ENCODE results near the gene RPL3. TPM values are rescaled to one million over a fixed set of nuclear protein-coding genes. Genes with fewer than 3 reads are reported as not detected.

Gene RPL3
- total RNA-seq, 1 experiment from 2014 or later = 6,349 TPM

GRCh38 chr22:39290724-39291161 is 28.7 kb downstream of the RPL3 start:
- no peak for DNase-seq (ENCODE audit: low spot score)
- in situ Hi-C loops (cut with HindIII; ENCODE audit: low sequenced_read_pairs) = no loop called here

- no peak for DNase-seq (ENCODE audit: low spot score)
- in situ Hi-C loops (cut with HindIII; ENCODE audit: low sequenced_read_pairs) = no loop called here
Observed at GRCh38 chr22:39289975-39290720, 29.3 kb downstream of the RPL3 start.

GRCh38 chr22:39289533-39289932 is 29.9 kb downstream of the RPL3 start:
- no peak for DNase-seq (ENCODE audit: low spot score)
- in situ Hi-C loops (cut with HindIII; ENCODE audit: low sequenced_read_pairs) = no loop called here

GRCh38 chr22:39288135-39288898 is 31.1 kb downstream of the RPL3 start:
- in situ Hi-C loops (cut with HindIII; ENCODE audit: low sequenced_read_pairs) = no loop called here
- no peak for DNase-seq (ENCODE audit: low spot score)

GRCh38 chr22:39287076-39287725 is 32.2 kb downstream of the RPL3 start:
- in situ Hi-C loops (cut with HindIII; ENCODE audit: low sequenced_read_pairs) = no loop called here

GRCh38 chr22:39284983-39285382 is 34.4 kb downstream of the RPL3 start:
- in situ Hi-C loops (cut with HindIII; ENCODE audit: low sequenced_read_pairs) = no loop called here
- DNase-seq (ENCODE audit: low spot score) = no peak

More at GRCh38 chr22:39287076-39287725, 32.2 kb downstream of the RPL3 start:
- DNase-seq (ENCODE audit: low spot score) = no peak

GRCh38 chr22:39284142-39284980 is 35.1 kb downstream of the RPL3 start:
- in situ Hi-C loops (cut with HindIII; ENCODE audit: low sequenced_read_pairs) = no loop called here
- no peak for DNase-seq (ENCODE audit: low spot score)

GRCh38 chr22:39283322-39284141 is 35.9 kb downstream of the RPL3 start:
- no peak for DNase-seq (ENCODE audit: low spot score)
- in situ Hi-C loops (cut with HindIII; ENCODE audit: low sequenced_read_pairs) = no loop called here

- in situ Hi-C loops (cut with HindIII; ENCODE audit: low sequenced_read_pairs) = no loop called here
- no peak for DNase-seq (ENCODE audit: low spot score)
Observed at GRCh38 chr22:39282645-39283321, 36.6 kb downstream of the RPL3 start.

GRCh38 chr22:39281126-39281525 is 38.3 kb downstream of the RPL3 start:
- in situ Hi-C loops (cut with HindIII; ENCODE audit: low sequenced_read_pairs) = no loop called here
- no peak for DNase-seq (ENCODE audit: low spot score)

- in situ Hi-C loops (cut with HindIII; ENCODE audit: low sequenced_read_pairs) = no loop called here
Observed at GRCh38 chr22:39280250-39280649, 39.2 kb downstream of the RPL3 start.

GRCh38 chr22:39279170-39279850 is 40.1 kb downstream of the RPL3 start:
- in situ Hi-C loops (cut with HindIII; ENCODE audit: low sequenced_read_pairs) = no loop called here
- DNase-seq (ENCODE audit: low spot score) = no peak

More at GRCh38 chr22:39280250-39280649, 39.2 kb downstream of the RPL3 start:
- no peak for DNase-seq (ENCODE audit: low spot score)

GRCh38 chr22:39278040-39278439 is 41.4 kb downstream of the RPL3 start:
- in situ Hi-C loops (cut with HindIII; ENCODE audit: low sequenced_read_pairs) = no loop called here
- DNase-seq (ENCODE audit: low spot score) = no peak

GRCh38 chr22:39277142-39277607 is 42.2 kb downstream of the RPL3 start:
- in situ Hi-C loops (cut with HindIII; ENCODE audit: low sequenced_read_pairs) = no loop called here
- DNase-seq (ENCODE audit: low spot score) = no peak

GRCh38 chr22:39276440-39277141 is 42.8 kb downstream of the RPL3 start:
- in situ Hi-C loops (cut with HindIII; ENCODE audit: low sequenced_read_pairs) = no loop called here
- no peak for DNase-seq (ENCODE audit: low spot score)

GRCh38 chr22:39275814-39276439 is 43.5 kb downstream of the RPL3 start:
- no peak for DNase-seq (ENCODE audit: low spot score)
- in situ Hi-C loops (cut with HindIII; ENCODE audit: low sequenced_read_pairs) = no loop called here

Data from G401 (cell line).